Erythroblast (primary cell): ENCODE data around the gene TIMM10.

Experiments used
- GATA1 ChIP-seq: IDR thresholded peaks from 2 replicates; pipeline ENCODE4 v1.6.1; 2011; ENCODE audit warnings: low read depth, mild to moderate bottlenecking, control low read depth, low read length, moderate library complexity
- POLR2A ChIP-seq: IDR thresholded peaks from 2 replicates; pipeline ENCODE4 v1.6.1; 2011; ENCODE audit warnings: mild to moderate bottlenecking, low read length

DNA sequence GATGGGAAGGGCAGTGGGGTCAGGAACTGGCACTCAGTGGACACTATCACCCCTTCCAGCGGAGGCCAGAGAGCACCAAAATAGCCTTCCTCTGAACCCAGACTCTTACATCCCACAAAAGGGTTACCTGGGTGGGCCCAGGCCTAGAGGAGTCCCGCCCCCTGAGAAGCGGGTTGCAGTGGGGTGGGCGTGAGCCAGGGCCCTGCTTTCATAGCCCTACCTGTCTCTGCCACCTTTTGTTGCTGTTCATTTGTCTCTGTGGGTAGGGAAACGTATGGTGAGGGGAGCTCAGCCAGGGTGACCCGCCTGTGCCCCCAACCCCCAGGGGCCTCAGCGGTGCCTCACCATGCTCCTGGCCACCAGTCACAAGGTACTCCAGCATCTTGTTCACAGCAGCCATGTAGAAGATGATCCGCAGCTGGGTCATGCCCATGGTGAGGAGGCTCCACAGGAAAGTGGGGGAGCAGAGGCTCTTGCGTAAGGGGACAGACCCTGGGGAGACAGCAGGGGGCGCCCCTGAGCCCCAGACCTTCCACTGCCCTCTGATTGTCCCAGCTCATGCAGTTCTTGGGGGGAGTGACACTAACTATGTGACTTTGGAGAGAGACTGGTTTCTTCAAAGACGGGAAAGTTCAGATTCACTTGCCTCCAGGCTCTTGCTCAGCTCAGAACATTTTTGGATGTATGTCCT is 39.0 kb downstream of the TIMM10 start:
- no peak for TF ChIP-seq POLR2A
- no peak for TF ChIP-seq GATA1
